ENCODE data around the gene MAGI2.

Gene MAGI2

GRCh38 chr7:79421751-79422150 lies 31.7 kb downstream of the MAGI2 start:
- no peak overlapping the region for H3K27ac Mint-ChIP-seq
- no peaks in the 10 kb centered on the region for H3K36me3 Mint-ChIP-seq (ENCODE audit: low read depth)
- no peaks in the 10 kb centered on the region for H3K27me3 Mint-ChIP-seq (ENCODE audit: low read depth)
- no peaks in the 10 kb centered on the region for H3K4me1 Mint-ChIP-seq (ENCODE audit: low read depth)
- no peak for DNase-seq (ENCODE audit: low spot score)
- no peaks in the 10 kb centered on the region for H3K9me3 Mint-ChIP-seq
- H3K4me3 Mint-ChIP-seq, result no peak overlapping the region

- Mint-ChIP-seq H3K36me3 (ENCODE audit: low read depth) (no peaks in the 10 kb centered on the region), H3K9me3 (no peaks in the 10 kb centered on the region), H3K27ac (no peak overlapping the region), H3K4me1 (ENCODE audit: low read depth) (no peaks in the 10 kb centered on the region), H3K27me3 (ENCODE audit: low read depth) (no peaks in the 10 kb centered on the region), H3K4me3 (no peak overlapping the region)
- DNase-seq (ENCODE audit: low spot score), result no peak
Observed at GRCh38 chr7:79420464-79420863, 33.0 kb downstream of the MAGI2 start.

GRCh38 chr7:79414910-79415309 lies 38.6 kb downstream of the MAGI2 start:
- DNase-seq (ENCODE audit: low spot score), result no peak
- Mint-ChIP-seq H3K9me3 (no peaks in the 10 kb centered on the region), H3K4me1 (ENCODE audit: low read depth) (no peaks in the 10 kb centered on the region), H3K36me3 (ENCODE audit: low read depth) (no peaks in the 10 kb centered on the region), H3K27me3 (ENCODE audit: low read depth) (no peaks in the 10 kb centered on the region), H3K4me3 (no peak overlapping the region), H3K27ac (no peak overlapping the region)

GRCh38 chr7:79412915-79413314 lies 40.6 kb downstream of the MAGI2 start:
- Mint-ChIP-seq H3K4me3 (no peak overlapping the region), H3K9me3 (no peaks in the 10 kb centered on the region), H3K27ac (no peak overlapping the region), H3K27me3 (ENCODE audit: low read depth) (no peaks in the 10 kb centered on the region), H3K36me3 (ENCODE audit: low read depth) (no peaks in the 10 kb centered on the region), H3K4me1 (ENCODE audit: low read depth) (no peaks in the 10 kb centered on the region)
- DNase-seq (ENCODE audit: low spot score), result no peak

GRCh38 chr7:79412438-79412837 lies 41.0 kb downstream of the MAGI2 start:
- DNase-seq (ENCODE audit: low spot score), result no peak
- no peak overlapping the region for H3K4me3 Mint-ChIP-seq
- H3K9me3 Mint-ChIP-seq, result no peaks in the 10 kb centered on the region
- no peaks in the 10 kb centered on the region for H3K4me1 Mint-ChIP-seq (ENCODE audit: low read depth)
- H3K27me3 Mint-ChIP-seq (ENCODE audit: low read depth), result no peaks in the 10 kb centered on the region
- H3K27ac Mint-ChIP-seq, result no peak overlapping the region
- no peaks in the 10 kb centered on the region for H3K36me3 Mint-ChIP-seq (ENCODE audit: low read depth)

- no peak for DNase-seq (ENCODE audit: low spot score)
- H3K27ac Mint-ChIP-seq, result no peak overlapping the region
- no peaks in the 10 kb centered on the region for H3K36me3 Mint-ChIP-seq (ENCODE audit: low read depth)
- no peaks in the 10 kb centered on the region for H3K9me3 Mint-ChIP-seq
- no peaks in the 10 kb centered on the region for H3K4me1 Mint-ChIP-seq (ENCODE audit: low read depth)
- H3K4me3 Mint-ChIP-seq, result no peak overlapping the region
- no peaks in the 10 kb centered on the region for H3K27me3 Mint-ChIP-seq (ENCODE audit: low read depth)
Observed at GRCh38 chr7:79410345-79410744, 43.1 kb downstream of the MAGI2 start.

- Mint-ChIP-seq H3K4me3 (no peak overlapping the region), H3K4me1 (ENCODE audit: low read depth) (no peaks in the 10 kb centered on the region), H3K9me3 (no peaks in the 10 kb centered on the region), H3K36me3 (ENCODE audit: low read depth) (no peaks in the 10 kb centered on the region), H3K27ac (no peak overlapping the region), H3K27me3 (ENCODE audit: low read depth) (no peaks in the 10 kb centered on the region)
- no peak for DNase-seq (ENCODE audit: low spot score)
Observed at GRCh38 chr7:79407351-79407750, 46.1 kb downstream of the MAGI2 start.

- Mint-ChIP-seq H3K27ac (no peak overlapping the region), H3K4me3 (no peak overlapping the region), H3K36me3 (ENCODE audit: low read depth) (no peaks in the 10 kb centered on the region), H3K9me3 (no peaks in the 10 kb centered on the region), H3K4me1 (ENCODE audit: low read depth) (no peaks in the 10 kb centered on the region), H3K27me3 (ENCODE audit: low read depth) (no peaks in the 10 kb centered on the region)
- no peak for DNase-seq (ENCODE audit: low spot score)
Observed at GRCh38 chr7:79406371-79406770, 47.1 kb downstream of the MAGI2 start.

GRCh38 chr7:79405368-79405767 lies 48.1 kb downstream of the MAGI2 start:
- H3K4me1 Mint-ChIP-seq (ENCODE audit: low read depth), result no peaks in the 10 kb centered on the region
- DNase-seq (ENCODE audit: low spot score), result no peak
- no peak overlapping the region for H3K27ac Mint-ChIP-seq
- no peaks in the 10 kb centered on the region for H3K9me3 Mint-ChIP-seq
- no peaks in the 10 kb centered on the region for H3K36me3 Mint-ChIP-seq (ENCODE audit: low read depth)
- no peaks in the 10 kb centered on the region for H3K27me3 Mint-ChIP-seq (ENCODE audit: low read depth)
- no peak overlapping the region for H3K4me3 Mint-ChIP-seq

- Mint-ChIP-seq H3K27me3 (ENCODE audit: low read depth) (no peaks in the 10 kb centered on the region), H3K4me3 (no peak overlapping the region), H3K9me3 (no peaks in the 10 kb centered on the region), H3K27ac (no peak overlapping the region), H3K4me1 (ENCODE audit: low read depth) (no peaks in the 10 kb centered on the region), H3K36me3 (ENCODE audit: low read depth) (no peaks in the 10 kb centered on the region)
- no peak for DNase-seq (ENCODE audit: low spot score)
Observed at GRCh38 chr7:79403879-79404278, 49.6 kb downstream of the MAGI2 start.

- no peaks in the 10 kb centered on the region for H3K4me1 Mint-ChIP-seq (ENCODE audit: low read depth)
- H3K27ac Mint-ChIP-seq, result no peak overlapping the region
- no peaks in the 10 kb centered on the region for H3K36me3 Mint-ChIP-seq (ENCODE audit: low read depth)
- no peaks in the 10 kb centered on the region for H3K27me3 Mint-ChIP-seq (ENCODE audit: low read depth)
- H3K4me3 Mint-ChIP-seq, result no peak overlapping the region
- H3K9me3 Mint-ChIP-seq, result no peaks in the 10 kb centered on the region
- DNase-seq (ENCODE audit: low spot score), result no peak
Observed at GRCh38 chr7:79403451-79403850, 50.0 kb downstream of the MAGI2 start.

GRCh38 chr7:79401254-79401653 lies 52.2 kb downstream of the MAGI2 start:
- Mint-ChIP-seq H3K36me3 (ENCODE audit: low read depth) (no peaks in the 10 kb centered on the region), H3K4me3 (no peak overlapping the region), H3K27me3 (ENCODE audit: low read depth) (no peaks in the 10 kb centered on the region), H3K4me1 (ENCODE audit: low read depth) (no peaks in the 10 kb centered on the region), H3K27ac (no peak overlapping the region), H3K9me3 (no peaks in the 10 kb centered on the region)
- no peak for DNase-seq (ENCODE audit: low spot score)

GRCh38 chr7:79400222-79400621 lies 53.2 kb downstream of the MAGI2 start:
- Mint-ChIP-seq H3K27ac (no peak overlapping the region), H3K4me3 (no peak overlapping the region), H3K36me3 (ENCODE audit: low read depth) (no peaks in the 10 kb centered on the region), H3K9me3 (no peaks in the 10 kb centered on the region), H3K27me3 (ENCODE audit: low read depth) (no peaks in the 10 kb centered on the region), H3K4me1 (ENCODE audit: low read depth) (no peaks in the 10 kb centered on the region)
- DNase-seq (ENCODE audit: low spot score), result no peak

- no peak overlapping the region for H3K27ac Mint-ChIP-seq
Observed at GRCh38 chr7:79398138-79398749, 55.2 kb downstream of the MAGI2 start.

GRCh38 chr7:79386688-79387422 lies 66.6 kb downstream of the MAGI2 start:
- Mint-ChIP-seq H3K9me3 (peaks cover under 1% of the 10 kb centered on the region), H3K4me3 (no peak overlapping the region), H3K4me1 (ENCODE audit: low read depth) (no peaks in the 10 kb centered on the region), H3K27me3 (ENCODE audit: low read depth) (no peaks in the 10 kb centered on the region), H3K36me3 (ENCODE audit: low read depth) (no peaks in the 10 kb centered on the region), H3K27ac (no peak overlapping the region)
- no peak for DNase-seq (ENCODE audit: low spot score)

More at GRCh38 chr7:79398138-79398749, 55.2 kb downstream of the MAGI2 start:
- H3K27me3 Mint-ChIP-seq (ENCODE audit: low read depth), result no peaks in the 10 kb centered on the region
- DNase-seq (ENCODE audit: low spot score), result no peak
- no peak overlapping the region for H3K4me3 Mint-ChIP-seq
- H3K4me1 Mint-ChIP-seq (ENCODE audit: low read depth), result no peaks in the 10 kb centered on the region
- no peaks in the 10 kb centered on the region for H3K9me3 Mint-ChIP-seq
- H3K36me3 Mint-ChIP-seq (ENCODE audit: low read depth), result no peaks in the 10 kb centered on the region
